Bone marrow (tissue), 2 donors: ENCODE results near the gene C10orf90.

Experiments
- DNase-seq, 2 donors: peaks; one replicate each; lab custom pipeline; 2025; lab: John Stamatoyannopoulos, UW

Gene C10orf90

DNA sequence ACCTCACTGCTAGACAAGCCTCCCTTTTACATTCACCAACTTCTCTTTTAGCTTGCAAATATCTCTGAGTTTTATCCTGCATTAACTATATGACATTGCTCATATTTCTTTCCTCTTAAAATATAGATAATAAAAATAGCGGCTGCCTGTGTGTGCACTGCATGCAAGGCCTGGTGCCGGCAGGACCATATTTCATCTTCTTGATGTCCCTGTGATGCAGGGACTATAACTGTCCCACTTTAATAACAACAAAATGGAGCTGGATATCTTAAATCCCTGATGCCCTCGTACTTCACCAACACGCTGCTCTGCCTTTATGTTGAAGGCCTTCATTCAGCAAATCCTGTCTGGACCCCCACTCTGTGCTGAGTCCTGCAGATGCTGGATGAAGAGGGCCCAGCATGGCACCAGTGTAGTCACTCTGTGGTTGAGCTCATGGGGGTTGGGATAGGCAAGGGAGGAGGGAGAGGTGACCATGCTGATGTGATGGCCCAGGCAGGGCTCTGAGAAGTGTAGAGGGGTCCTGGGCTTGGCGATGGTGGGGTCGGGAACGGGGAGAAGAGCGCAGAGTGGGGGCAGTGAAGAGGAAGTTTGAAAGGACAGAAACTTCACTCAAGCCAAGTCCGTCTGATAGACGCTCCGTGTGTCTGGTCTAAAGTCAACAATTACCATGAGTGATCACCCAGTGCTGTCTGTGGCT, 40.4 kb downstream of the C10orf90 start:
- DNase-seq = no peak

DNA sequence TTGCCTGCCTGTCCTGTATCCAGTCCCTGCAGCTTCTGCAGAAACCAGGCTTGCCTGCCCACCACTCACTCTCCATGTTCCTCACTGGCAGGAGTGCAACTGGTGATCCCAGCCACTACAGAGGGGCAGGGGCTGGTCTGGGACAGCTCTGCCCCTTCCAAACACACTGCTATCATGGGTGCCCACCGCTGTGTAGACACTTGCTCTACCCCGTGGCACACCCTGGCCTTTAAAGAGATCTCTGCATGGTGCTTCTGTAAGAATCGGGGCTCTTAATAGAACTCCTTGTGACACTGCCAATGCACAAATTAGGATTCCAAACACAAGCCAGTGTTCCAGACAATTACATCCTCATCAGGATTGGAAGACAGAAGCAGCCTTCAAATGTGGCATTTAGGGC, 41.7 kb downstream of the C10orf90 start:
- DNase-seq = no peak

DNA sequence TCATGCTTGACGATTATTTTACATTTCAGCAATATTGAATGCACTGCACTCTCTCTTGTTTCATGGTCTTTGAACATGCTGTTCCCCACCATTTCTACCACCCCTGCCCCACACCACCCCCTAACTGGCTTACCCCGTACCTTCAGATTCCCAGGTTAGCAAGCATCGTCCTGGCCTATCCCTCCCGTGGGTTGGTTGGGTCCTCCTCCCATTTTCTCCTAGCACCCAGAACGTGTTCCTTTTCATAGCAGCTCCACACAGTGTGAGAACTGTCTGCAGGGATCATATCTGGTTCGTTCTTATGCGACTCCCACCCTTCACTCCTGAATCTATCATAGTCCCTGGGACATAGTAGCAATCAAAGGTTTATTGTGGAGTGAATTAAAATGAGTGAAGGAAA, 48.6 kb downstream of the C10orf90 start:
- no peak for DNase-seq

DNA sequence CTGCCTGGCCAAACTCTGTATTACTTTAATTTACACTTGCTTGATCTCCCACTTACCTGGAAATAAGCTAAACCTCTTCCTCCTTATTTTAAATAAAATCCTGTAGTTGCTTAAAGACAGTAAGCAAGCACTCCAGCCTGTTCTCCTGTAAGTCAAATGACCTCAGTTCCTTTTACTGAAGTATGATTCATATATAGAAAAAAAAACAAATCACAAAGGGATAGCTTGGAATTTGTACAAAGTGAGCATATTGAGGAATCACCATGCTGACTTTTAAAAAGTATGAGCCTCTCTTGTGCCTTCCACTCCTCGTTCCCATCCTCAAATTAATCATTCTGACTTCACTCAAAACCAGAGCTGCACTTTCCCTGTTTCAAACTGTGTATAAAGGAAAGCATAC, 52.0 kb downstream of the C10orf90 start:
- no peak for DNase-seq

DNA sequence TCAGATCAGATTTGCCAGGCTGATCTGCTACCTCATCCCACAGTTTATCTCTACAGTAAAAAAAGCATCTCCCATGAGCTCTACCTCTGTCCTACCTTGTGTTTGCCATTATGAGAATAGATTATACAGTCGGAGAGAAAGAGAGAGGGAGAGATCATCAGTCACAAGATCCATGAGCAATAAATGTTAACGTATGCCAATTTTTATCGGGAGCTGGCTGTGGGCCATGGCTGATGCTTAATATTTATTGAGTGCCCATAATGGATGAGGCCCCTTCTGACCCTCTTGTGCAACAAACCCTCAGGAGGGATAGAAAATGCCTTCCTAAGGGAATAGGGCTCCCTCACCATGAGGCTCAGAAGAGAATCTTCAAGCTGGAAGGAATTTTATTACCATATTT, 52.8 kb downstream of the C10orf90 start:
- DNase-seq = no peak

DNA sequence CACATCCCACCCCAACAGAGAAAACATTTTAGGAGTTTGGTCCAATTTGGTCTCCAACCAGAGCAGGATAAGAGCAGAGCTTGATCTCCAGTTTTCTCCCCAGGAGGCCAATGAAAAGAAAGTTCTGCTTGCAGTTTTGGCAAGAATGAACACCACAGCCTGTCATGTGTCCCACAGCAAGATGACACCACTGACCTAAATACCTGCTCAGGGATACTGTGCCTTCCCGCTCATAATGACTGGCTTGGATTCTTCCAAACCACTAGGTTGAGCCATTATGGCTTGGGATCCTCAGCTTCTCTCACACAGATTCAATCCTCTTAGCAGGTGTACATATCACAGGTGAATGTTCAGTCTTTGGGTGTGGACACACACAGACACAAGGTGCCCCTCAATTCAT, 53.3 kb downstream of the C10orf90 start:
- no peak for DNase-seq

DNA sequence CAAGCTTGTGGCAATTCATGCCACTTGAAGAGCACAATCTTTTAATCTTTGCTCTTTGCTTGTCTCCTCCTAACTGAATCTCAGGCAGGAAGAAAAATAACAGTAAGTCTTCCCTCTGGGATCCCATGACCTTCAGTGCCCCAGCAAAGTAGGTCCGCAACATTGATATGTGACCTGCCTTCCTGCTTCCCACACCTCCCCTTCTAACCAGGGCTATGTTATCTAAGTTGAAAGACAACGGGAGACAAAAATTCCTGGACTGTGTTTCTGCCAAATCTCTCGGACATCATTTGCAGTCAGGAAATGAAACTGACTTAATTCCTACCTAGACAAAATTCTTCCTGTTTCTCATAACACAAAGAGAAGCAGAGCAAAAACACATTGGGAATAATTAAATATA, 53.8 kb downstream of the C10orf90 start:
- no peak for DNase-seq

DNA sequence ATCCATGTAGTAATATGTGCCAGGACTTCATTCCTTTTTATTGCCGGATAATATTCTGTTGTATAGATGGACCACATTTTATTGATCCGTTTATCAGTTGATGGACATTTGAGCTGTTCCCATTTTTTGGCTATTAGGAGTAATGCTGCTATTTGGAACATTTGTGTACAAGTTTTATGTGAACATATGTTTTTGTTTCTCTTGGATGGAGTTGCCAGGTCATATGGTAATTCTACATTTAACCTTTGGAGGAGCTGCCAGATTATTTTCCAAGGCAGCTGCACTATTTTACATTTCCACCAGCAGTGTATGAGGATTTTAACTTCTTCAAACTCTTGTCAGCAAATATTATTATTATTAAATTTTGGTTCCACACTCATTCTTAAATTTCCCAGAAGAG, 59.2 kb downstream of the C10orf90 start:
- no peak for DNase-seq

DNA sequence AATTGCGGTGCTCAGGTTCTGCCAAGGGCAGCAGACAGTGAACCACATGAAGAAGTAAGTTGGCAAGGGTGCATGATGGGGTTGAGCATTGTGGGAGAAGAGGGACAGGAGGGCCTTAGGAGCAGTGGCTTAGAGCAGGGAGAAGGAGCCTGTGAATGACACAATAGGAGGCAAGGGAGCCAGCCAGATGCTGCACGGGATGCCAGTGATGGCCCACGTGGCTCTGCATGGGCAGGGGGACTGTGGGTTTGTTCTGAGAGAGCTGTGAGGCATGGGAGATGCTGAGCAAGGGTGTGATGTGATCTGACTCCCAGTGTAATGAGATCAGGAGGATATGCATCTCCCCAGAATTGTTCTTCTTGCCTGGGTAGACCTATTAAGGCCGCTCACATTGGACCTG, 60.9 kb downstream of the C10orf90 start:
- DNase-seq = no peak

DNA sequence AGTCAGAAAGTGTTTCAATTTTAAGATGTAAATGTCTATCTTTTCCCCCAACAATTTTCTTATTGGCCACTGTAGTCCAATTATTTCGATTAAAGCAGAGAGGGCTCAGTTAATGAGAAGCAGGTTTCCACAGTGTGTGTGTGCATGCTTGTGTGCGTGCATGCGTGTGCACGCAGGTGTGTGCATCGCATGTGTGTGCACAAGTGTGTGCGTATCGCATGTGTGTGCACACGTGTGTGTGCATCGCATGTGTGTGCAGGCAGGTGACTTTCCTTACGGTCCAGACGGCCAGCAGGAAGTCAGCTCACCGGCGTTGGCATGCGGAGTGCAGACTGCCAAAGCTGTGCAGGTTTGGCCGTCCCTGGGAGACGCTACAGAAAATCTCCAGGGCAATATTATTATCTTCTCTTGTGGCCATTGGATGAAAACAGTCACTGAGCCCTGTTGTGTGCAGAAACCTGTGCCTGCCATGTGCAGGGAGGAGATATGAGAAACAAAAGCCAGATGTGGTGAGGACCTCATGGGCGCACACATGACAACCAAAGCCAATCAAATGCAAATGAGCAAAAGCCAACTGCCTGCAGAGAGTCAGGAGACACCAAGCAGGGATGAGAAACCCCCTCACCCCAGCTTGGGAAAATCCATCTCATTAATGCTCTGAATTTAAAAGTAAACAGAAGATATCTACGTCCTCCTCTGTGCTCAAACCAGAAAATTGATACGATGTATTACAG, 70.4 kb downstream of the C10orf90 start:
- DNase-seq = no peak

DNA sequence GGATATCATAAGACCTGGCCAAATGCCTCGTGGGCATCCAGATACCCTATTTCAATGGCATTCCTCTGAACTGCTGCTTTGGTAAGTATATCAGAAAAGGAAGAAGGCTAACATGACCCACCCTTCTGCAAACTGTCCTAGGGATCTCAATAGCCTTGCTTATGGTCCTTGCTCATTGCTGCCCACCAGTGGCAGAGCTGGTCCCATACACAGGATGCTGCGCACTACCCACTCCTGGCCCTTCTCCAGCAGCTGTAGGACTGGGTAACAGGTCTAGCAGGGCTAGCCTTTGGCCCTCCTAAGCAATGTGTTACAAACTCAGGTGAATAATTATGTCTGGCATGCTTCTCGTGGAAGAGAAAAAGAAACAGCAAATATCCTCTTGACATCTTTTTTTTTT, 72.5 kb downstream of the C10orf90 start:
- DNase-seq = peak in 1 of 2 donors; percentile 4

DNA sequence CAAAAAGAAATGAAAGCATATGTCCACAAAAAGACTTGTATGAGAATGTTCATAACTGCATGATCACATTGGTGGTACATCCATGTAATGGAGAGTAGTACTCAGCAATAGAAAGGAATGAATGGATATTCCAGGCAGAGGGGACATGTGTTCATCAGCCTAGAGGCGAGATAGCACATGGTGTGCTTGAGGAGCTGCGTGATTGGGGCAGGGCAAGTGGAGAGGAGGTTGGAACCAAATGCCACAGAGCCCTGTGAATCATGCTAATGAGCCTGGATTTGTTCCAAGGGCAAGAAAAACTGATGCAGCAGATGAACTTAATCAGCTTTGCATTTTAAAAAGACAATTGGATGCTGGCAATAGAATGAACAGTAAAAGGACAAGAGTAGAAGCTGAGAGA, 73.3 kb downstream of the C10orf90 start:
- DNase-seq = no peak

DNA sequence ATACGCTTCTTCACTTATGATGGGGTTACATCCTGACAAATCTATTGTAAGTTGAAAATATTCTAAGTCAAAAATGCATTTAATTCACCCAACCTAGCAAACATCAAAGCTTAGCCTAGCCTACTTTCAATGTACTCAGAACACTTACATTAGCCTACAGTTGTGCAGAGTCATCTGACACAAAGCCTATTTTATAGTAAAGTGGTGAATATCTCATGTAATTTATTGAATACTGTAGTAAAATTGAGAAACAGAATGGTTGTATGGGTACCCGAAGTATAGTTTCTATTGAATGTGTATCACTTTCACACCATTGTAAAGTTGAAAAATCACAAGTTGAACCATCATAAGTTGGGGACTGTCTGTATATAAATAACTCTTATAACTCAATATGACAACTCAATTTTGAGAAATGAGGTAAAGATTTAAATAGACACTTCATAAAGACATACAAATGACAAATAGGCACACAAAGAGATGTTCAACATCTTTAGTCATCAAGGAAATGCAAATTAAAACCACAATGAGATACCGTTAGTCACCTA, 73.9 kb downstream of the C10orf90 start:
- no peak for DNase-seq

DNA sequence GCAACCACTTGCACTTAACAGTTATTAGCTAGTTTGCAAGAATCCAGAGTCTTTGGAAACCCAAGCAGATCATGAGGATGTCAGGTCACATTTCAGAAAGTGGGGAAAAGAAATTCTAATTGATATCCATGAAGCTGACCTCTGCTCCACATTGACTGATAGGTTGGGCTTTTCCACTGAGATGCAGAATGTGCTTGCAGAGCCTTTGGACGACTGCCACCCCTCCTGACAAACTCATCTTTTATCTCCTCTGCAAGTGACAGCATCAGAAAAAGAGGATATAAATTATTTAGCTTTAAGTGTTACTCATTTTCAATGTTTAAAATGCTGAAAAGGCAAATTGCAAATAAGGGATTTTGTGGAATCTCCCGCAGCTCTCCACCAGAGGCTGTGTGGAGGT, 75.3 kb downstream of the C10orf90 start:
- DNase-seq = no peak

DNA sequence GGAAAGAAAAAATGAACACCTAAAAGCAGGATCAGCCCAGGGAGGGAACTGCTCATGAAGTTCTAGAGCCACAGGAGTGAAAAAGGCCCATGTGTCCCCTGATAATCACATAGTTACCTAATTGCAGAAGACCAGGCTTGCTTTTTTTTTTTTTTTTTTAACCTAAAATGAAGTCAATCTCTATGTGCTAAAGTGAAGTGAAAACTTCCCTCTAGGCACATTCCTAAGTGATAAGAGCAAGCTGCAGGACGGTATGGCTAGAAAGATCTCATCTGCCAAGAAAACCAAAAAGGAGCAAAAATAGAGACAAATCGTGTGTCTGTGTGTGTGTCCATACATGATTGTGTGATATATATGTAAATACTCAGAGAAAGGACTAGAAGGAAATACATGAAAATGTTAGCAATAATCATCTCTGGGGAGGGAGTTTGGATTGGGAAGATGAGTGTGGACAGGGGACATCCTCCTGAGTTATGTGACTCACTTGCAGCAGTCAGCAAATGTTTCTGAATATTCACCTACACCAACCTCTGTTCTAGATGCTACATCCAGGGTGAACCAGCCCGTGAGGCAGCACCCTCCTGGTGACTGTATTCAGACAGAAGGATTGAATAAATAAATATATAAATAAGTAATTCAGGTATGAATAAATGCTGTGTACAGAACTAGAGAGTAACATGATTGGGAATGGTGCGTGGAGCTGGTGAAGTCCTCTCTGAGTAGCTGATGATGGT, 76.4 kb downstream of the C10orf90 start:
- no peak for DNase-seq

DNA sequence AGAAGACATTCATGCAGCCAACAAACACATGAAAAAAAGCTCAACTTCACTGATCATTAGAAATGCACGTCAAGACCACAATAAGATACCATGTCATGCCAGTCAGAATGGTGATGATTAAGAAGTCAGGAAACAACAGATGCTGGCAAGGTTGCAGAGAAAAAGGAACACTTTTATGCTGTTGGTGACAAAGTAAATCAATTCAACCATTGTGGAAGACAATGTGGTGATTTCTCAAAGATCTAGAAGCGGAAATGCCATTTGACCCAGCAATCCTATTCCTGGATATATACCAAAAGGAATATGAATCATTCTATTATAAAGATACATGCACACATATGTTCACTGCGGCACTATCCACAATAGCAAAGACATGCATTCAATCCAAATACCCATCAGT, 77.6 kb downstream of the C10orf90 start:
- no peak for DNase-seq

DNA sequence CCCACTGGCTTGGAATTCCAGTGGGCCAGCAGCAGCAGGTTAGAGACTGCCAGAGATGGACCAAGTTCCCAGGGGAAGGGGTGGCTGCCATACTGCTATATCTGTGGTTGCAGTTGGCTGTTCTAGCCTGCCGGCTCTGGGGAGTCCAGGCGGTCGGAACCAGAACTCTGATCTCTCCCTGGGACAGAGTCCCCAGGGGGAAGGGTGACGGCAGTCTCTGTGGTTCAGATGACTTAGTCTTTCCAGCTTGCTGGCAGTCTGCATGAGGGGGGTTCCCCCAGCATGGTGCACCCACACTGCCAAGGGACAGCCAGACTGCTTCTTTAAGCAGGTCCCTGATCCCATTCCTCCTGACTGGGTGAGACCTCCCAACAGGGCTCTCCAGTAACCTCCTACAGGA, 82.5 kb downstream of the C10orf90 start:
- no peak for DNase-seq

DNA sequence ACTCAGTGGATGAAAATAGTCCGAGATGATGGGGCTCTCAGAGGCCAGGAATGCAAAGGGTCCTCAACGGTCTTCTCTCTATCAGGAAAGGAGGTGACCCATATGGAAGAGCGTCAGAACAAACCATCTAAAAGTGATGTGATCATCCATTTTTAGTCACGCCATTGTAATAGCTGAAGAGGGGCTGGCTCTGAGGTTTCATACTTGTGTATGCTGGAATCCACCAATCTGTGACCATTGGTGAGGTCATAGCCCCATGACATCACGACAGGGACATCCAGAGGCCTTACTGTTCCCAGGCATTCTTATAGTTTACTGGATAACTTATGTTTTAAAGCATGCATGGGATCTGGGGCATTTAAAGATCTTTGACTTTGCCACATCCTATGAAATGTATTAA, 83.6 kb downstream of the C10orf90 start:
- DNase-seq = no peak

DNA sequence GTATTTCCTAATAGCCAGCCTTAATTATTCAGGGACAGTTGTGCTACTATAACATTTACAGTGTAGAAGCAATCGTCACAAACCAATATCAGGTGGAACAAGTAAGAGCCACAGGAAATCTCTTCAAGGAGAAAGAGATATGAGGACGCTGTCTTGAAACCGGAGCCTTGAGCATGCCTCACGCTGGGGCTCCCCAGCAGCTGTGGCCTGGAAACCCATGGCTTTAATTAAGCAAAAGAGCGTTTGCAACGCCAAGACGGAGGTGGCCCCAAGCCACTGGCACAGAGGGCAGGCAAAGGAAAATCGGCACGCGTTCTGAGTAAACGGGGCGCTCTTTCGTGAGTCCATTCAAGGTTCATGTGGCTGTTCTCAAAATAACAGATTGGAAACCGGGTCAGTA, 84.4 kb downstream of the C10orf90 start:
- DNase-seq = no peak

DNA sequence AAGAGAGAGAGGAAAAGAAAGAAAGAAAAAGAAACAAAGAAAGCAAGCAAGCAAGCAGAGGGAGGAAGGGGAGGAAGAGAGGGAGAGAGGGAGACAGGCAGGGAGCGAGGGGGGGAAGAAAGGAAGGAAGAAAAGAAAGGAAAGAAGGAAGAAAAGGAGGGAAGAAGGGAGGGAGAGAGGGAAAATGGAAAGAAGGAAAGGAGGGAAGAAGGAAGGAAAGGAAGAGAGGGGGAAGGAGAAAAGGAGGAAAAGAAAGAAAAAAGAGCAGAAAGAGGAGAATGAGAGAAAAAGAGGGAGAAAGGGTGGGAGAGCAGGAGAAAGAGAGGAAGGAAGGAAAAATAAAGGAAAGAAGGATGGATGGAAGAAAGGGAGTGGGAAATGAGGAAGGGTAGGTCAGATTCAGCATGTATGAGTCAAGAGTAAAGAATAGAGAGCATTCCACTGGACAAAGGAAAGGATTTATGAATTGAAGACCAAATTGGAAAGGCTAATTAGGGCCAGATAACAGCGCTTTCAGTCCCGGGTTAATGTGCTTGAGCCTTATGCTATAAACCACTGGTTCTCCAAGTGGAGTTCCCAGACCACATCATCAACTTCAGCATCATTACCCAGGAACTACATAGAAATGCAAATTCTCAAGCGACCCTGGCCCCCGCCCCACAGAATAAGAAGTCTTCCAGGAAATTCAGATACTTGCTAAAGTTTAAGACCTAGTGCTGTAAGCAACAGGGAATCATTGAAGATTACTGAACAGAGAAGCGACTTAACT, 85.1 kb downstream of the C10orf90 start:
- DNase-seq = no peak

DNA sequence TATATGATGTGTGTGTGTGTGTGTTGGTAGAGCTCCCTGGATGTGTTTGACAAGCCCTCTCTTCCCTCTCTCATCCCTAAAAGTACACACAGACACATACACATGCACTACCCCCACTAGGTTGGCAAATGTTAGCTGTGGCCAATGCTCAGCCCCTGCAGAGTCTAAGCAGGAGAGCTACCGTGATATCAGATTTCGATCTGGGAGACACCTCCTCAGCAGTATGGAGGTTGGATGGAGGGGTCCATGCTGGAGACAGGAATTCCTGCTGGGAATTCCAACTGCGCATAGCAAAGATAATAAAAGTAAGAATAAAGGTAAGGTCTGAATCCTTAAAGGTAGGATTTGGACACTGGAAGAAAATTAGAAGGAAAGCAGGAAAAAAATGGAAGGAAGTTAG, 85.7 kb downstream of the C10orf90 start:
- DNase-seq = no peak

DNA sequence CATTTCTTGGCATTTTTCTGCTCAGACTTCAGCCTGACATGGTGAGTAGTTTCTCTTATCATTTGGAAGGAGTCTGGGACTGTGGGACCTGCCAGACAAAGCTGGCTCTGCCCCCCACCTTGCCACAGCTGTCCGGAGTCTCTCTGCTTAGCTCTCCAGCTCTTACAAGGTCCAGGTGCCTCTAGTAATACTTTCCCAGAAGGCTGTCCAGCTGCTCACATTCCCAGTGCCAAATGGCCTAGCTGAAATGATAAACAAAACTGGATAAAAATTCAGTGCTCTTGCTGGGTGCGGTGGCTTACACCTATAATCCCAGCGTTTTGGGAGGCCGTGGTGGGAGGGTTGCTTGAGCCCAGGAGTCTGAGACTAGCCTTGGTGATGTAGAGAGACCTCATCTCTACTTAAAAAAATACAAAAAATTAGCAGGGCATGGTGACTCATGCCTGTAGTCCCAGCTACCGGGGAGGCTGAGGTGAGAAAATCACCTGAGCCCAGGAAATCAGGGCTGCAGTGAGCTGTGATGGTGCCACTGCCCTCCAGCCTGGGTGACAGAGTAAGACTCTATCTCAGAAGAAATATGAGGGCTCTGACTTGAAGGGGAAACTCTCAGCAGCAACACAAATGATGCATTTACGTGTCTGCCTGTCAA, 86.8 kb downstream of the C10orf90 start:
- DNase-seq = no peak
